ENCODE results near the gene CLDN14. TPM values are rescaled to one million over a fixed set of nuclear protein-coding genes. Genes with fewer than 3 reads are reported as not detected.

CLDN14 gene
- total RNA-seq, 1 experiment from 2014 or later = not detected

DNA sequence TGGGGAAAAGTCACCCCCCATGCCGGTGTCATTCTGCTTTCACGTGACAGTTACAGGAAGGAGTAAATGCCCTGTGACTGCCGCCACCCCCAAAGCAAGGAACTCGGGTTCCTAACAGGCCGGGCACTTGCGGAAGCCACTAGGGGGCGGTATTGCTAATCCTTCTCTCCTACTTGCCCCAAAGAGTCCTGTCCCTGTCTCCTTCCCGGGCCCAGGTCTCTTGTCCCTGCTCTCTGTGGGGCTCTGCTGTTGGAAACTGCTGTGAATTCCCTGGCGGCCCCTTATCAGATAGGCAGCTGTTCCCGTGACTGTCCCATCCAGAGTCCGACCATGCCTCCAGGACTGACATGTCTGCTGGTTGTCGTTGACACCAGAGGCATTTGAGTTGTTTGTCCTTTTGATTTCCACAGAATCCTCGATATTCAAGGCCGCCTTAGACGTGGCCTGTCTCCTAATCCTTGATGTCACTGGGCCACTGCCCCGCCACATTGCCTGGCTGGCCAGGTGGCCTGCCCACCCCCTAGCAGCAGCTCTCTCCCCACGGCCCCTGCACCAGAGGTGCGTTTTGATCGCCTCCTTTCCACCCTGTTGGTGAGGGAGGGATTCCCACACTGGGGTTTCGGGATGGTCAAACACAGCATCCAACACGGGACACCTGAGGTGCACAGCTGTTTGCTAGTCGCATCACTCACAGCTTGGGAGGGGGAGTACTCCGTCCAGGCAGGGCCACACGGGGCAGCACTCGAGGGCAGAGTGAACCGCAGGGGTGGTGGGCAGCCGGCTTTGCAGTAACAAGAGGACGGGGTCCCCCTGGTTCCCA is 57.4 kb downstream of the CLDN14 start:
- Histone ChIP-seq H3K27ac (ENCODE audit: low read length) (no peak overlapping the region), H3K4me1 (ENCODE audit: control insufficient read depth, insufficient read depth, low read length) (no peaks in the 10 kb centered on the region), H3K4me3 (ENCODE audit: low read depth in 2 of 2, low read length in 2 of 2) (no peak overlapping the region), H3K27me3 (ENCODE audit: control insufficient read depth, insufficient read depth, low read length) (no peaks in the 10 kb centered on the region), H3K36me3 (ENCODE audit: control insufficient read depth, insufficient read depth, low read length) (no peaks in the 10 kb centered on the region), H3K9me3 (ENCODE audit: control insufficient read depth, insufficient read depth, low read depth, low read length) (no peaks in the 10 kb centered on the region)
- ChIA-PET CTCF (interaction anchor here (0.7 to 1.5 kb wide), 2 partner anchors 11 to 57 kb away, joined by 3 to 4 read pairs; no protein-coding TSS in a partner anchor), POLR2A (no interaction called here)
- in situ Hi-C loops (cut with HindIII; ENCODE audit: low pct_unique_long_range_greater_than_20kb, low sequenced_read_pairs) = no loop called here
- ATAC-seq (peak; percentile 66), DNase-seq (ENCODE audit: low read depth, low spot score) (no peak)
- BruUV-seq (replicated peaks) = no TSS peak
- intact Hi-C loops (cut with micrococcal nuclease; ENCODE audit: unreplicated experiment) = loop anchor here (10.0 kb wide), 2 partner anchors 82 to 162 kb away; no protein-coding TSS in a partner anchor
- TF ChIP-seq, protein P1, sequence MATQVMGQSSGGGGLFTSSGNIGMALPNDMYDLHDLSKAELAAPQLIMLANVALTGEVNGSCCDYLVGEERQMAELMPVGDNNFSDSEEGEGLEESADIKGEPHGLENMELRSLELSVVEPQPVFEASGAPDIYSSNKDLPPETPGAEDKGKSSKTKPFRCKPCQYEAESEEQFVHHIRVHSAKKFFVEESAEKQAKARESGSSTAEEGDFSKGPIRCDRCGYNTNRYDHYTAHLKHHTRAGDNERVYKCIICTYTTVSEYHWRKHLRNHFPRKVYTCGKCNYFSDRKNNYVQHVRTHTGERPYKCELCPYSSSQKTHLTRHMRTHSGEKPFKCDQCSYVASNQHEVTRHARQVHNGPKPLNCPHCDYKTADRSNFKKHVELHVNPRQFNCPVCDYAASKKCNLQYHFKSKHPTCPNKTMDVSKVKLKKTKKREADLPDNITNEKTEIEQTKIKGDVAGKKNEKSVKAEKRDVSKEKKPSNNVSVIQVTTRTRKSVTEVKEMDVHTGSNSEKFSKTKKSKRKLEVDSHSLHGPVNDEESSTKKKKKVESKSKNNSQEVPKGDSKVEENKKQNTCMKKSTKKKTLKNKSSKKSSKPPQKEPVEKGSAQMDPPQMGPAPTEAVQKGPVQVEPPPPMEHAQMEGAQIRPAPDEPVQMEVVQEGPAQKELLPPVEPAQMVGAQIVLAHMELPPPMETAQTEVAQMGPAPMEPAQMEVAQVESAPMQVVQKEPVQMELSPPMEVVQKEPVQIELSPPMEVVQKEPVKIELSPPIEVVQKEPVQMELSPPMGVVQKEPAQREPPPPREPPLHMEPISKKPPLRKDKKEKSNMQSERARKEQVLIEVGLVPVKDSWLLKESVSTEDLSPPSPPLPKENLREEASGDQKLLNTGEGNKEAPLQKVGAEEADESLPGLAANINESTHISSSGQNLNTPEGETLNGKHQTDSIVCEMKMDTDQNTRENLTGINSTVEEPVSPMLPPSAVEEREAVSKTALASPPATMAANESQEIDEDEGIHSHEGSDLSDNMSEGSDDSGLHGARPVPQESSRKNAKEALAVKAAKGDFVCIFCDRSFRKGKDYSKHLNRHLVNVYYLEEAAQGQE (IDR thresholded peaks at IDR 0.05; ENCODE audit: insufficient read depth in 1 of 2, low read depth in 2 of 2, low read length in 1 of 2) = no peak
- TF ChIP-seq, protein P2, sequence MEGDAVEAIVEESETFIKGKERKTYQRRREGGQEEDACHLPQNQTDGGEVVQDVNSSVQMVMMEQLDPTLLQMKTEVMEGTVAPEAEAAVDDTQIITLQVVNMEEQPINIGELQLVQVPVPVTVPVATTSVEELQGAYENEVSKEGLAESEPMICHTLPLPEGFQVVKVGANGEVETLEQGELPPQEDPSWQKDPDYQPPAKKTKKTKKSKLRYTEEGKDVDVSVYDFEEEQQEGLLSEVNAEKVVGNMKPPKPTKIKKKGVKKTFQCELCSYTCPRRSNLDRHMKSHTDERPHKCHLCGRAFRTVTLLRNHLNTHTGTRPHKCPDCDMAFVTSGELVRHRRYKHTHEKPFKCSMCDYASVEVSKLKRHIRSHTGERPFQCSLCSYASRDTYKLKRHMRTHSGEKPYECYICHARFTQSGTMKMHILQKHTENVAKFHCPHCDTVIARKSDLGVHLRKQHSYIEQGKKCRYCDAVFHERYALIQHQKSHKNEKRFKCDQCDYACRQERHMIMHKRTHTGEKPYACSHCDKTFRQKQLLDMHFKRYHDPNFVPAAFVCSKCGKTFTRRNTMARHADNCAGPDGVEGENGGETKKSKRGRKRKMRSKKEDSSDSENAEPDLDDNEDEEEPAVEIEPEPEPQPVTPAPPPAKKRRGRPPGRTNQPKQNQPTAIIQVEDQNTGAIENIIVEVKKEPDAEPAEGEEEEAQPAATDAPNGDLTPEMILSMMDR (IDR thresholded peaks at IDR 0.05) = peak; percentile 85

DNA sequence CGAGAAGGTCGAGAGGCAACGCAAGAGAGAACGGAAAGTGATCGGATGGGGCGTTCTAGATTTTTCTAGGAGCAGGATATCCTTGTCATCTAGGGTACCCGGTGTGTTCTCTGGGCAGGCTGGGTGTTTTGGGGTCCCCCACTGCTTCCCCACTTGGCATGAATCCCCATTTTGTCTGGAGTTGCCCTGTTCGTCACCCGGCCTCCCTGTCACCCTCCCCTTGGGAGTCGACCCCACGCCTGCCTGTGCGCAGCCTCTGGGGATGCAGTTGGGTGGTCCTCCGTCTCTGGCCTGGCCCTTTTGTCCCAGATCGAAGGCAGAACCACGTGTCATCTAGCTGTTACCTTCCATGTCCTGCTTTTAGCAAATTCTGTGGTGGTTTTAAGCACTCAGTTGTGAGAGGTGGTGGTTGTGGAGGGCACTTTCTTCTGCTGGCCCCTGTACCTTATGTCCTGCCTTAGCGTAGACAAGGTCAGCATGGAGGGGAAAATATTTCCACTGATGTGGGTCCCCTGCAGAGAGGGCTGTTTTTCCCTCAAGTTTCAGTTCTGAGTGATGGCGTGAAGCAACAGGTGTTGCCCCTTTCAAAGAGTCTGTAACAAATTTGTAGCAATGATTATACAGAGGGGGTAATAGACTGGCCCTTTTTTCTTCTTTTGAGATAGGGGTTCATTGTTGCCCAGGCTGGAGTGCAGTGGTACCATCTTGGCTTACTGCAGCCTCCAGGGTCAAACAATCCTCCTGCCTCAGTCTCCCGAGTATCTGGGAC is 59.2 kb downstream of the CLDN14 start:
- ChIA-PET POLR2A (no interaction called here), CTCF (no interaction called here)
- in situ Hi-C loops (cut with HindIII; ENCODE audit: low pct_unique_long_range_greater_than_20kb, low sequenced_read_pairs) = no loop called here
- intact Hi-C loops (cut with micrococcal nuclease; ENCODE audit: unreplicated experiment) = loop anchor here (10.0 kb wide), 2 partner anchors 84 to 164 kb away; no protein-coding TSS in a partner anchor
- no peak for TF ChIP-seq TCF7L2 (IDR thresholded peaks at IDR 0.05; ENCODE audit: low read depth, low read length)
- TF ChIP-seq, protein P1 (IDR thresholded peaks at IDR 0.05; ENCODE audit: insufficient read depth in 1 of 2, low read depth in 2 of 2, low read length in 1 of 2) = no peak
- TF ChIP-seq, protein P2 (IDR thresholded peaks at IDR 0.05) = no peak
- TF ChIP-seq SIN3A (IDR thresholded peaks at IDR 0.05; ENCODE audit: borderline replicate concordance, insufficient read depth, low read depth, low read length) = no peak
- no peak for TF ChIP-seq POLR2AphosphoS5 (IDR thresholded peaks at IDR 0.05; ENCODE audit: low read depth, low read length)
- Histone ChIP-seq H3K27ac (ENCODE audit: low read length) (no peak overlapping the region), H3K27me3 (ENCODE audit: control insufficient read depth, insufficient read depth, low read length) (no peaks in the 10 kb centered on the region), H3K9me3 (ENCODE audit: control insufficient read depth, insufficient read depth, low read depth, low read length) (no peaks in the 10 kb centered on the region), H3K4me3 (ENCODE audit: low read depth in 2 of 2, low read length in 2 of 2) (no peak overlapping the region), H3K36me3 (ENCODE audit: control insufficient read depth, insufficient read depth, low read length) (no peaks in the 10 kb centered on the region; the same call in 1 of the 2 replicates), H3K4me1 (ENCODE audit: control insufficient read depth, insufficient read depth, low read length) (no peaks in the 10 kb centered on the region)
- no peak for DNase-seq (ENCODE audit: low read depth, low spot score)
- no peak for ATAC-seq
- no TSS peak for BruUV-seq (replicated peaks)
